Astrocyte (in vitro differentiated cells and primary cell): ENCODE measurements around the gene ZNF700.

Experiments used
- EZH2 ChIP-seq: IDR thresholded peaks from 2 replicates; pipeline ENCODE4 v1.6.1; 2012; ENCODE audit warnings: mild to moderate bottlenecking, low read length, inconsistent platforms; ENCODE audit not compliant: insufficient read depth
- TF ChIP-seq, protein P1 (sequence below): IDR thresholded peaks from 2 replicates; pipeline ENCODE4 v1.5.1; 2011; ENCODE audit warnings: low read depth, mild to moderate bottlenecking, inconsistent platforms, low read length, moderate library complexity; ENCODE audit not compliant: insufficient read depth

DNA sequence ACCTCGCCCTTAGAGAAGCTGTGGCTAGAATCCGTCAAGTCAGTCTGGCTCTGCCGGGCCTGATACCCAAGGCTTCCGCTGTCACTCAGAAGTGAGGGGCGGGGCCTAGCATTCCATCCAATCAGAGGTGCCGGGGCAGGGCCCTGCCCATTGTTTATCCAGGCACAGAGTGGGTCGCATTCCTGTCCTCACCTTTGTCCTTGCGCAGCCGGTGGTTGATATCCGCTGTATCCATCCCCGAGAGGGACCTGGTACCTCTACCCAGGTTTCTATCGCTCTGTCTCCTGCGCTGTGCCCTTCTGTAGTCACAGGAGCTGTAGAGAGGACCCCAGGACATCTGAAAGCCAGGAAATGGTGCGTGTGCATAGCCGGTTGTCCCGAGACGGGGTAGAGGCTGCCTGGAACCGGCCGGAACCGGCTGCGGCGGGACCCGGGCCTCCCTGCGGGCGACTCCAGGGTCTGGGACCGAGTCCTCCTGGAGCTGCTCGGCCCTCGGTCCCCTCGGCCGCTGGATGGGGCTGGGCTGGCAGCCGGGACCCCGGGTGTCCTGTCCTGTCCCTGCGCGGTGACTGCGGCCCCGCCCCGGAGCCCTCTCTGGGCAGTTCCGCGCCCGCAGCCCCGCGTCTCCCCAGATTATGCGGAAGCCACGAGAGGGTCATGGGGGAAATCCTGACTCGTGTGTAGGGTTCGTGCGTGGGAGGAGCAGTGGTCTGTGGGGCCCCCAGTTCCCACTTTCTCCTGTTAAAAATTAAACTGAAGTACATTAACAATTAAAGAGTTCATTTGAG is 40.1 kb downstream of the ZNF700 start, which contains the start of gene ZNF763:
- TF ChIP-seq, protein P1, sequence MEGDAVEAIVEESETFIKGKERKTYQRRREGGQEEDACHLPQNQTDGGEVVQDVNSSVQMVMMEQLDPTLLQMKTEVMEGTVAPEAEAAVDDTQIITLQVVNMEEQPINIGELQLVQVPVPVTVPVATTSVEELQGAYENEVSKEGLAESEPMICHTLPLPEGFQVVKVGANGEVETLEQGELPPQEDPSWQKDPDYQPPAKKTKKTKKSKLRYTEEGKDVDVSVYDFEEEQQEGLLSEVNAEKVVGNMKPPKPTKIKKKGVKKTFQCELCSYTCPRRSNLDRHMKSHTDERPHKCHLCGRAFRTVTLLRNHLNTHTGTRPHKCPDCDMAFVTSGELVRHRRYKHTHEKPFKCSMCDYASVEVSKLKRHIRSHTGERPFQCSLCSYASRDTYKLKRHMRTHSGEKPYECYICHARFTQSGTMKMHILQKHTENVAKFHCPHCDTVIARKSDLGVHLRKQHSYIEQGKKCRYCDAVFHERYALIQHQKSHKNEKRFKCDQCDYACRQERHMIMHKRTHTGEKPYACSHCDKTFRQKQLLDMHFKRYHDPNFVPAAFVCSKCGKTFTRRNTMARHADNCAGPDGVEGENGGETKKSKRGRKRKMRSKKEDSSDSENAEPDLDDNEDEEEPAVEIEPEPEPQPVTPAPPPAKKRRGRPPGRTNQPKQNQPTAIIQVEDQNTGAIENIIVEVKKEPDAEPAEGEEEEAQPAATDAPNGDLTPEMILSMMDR = no peak
- TF ChIP-seq EZH2 = no peak
